ENCODE measurements around the gene RUNX1. TPM values are rescaled to one million over a fixed set of nuclear protein-coding genes. Genes with fewer than 3 reads are reported as not detected.

Gene RUNX1
- total RNA-seq, 1 experiment from 2014 or later = 95.4 TPM

DNA sequence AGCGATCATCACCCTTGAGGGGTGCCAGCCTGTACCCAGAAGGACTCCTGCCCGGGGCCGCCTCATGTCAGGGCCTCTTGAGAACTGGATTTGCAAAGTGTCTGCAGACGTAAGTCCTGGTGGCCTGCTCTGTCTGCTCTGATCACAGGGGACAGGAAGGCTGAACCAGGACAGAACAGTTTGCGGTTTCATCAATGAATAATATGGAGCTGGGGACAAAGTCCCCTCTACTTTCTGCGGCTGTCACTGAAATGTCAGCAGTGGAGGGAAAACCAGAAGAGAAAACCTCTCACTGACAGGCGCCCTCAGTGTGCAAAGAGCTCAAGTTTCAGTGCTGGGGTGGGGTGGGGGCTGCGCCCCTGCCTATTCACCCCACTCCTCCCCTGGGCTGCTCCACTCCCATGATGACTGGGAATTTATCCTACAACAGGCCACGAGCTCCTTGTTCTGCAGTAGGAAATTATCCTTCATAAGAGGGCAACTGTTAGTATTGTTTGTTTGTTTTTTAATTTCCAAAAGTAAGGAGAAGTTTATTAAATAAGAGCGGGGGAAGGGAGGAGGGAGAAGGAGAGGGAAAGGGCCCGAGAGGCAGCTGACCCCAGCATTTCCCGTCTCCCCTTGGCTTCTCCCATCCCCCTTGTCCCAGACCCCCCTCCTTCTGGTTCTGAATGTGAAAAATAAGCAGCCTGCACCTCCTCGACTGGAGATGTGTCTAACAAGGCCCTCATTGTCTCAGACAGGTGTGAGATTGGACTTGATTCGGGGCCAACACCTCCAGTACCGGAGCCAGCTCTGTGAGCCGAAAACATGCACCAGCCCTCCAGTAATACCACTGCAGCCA lies 231.1 kb downstream of the RUNX1 start:
- intact Hi-C loops (cut with micrococcal nuclease; ENCODE audit: unreplicated experiment) = no loop called here
- H3K4me3 Mint-ChIP-seq (ENCODE audit: low read depth, unreplicated experiment) = no peak overlapping the region
- no peak overlapping the region for H3K27ac Mint-ChIP-seq (ENCODE audit: unreplicated experiment)
- no peaks in the 10 kb centered on the region for H3K9me3 Mint-ChIP-seq (ENCODE audit: low read depth, unreplicated experiment)
- TF ChIP-seq, protein P1, sequence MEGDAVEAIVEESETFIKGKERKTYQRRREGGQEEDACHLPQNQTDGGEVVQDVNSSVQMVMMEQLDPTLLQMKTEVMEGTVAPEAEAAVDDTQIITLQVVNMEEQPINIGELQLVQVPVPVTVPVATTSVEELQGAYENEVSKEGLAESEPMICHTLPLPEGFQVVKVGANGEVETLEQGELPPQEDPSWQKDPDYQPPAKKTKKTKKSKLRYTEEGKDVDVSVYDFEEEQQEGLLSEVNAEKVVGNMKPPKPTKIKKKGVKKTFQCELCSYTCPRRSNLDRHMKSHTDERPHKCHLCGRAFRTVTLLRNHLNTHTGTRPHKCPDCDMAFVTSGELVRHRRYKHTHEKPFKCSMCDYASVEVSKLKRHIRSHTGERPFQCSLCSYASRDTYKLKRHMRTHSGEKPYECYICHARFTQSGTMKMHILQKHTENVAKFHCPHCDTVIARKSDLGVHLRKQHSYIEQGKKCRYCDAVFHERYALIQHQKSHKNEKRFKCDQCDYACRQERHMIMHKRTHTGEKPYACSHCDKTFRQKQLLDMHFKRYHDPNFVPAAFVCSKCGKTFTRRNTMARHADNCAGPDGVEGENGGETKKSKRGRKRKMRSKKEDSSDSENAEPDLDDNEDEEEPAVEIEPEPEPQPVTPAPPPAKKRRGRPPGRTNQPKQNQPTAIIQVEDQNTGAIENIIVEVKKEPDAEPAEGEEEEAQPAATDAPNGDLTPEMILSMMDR (IDR thresholded peaks at IDR 0.05; ENCODE audit: unreplicated experiment) = no peak
- peaks cover 63% of the 10 kb centered on the region for H3K36me3 Mint-ChIP-seq (ENCODE audit: insufficient read depth, unreplicated experiment)
- no peak for DNase-seq
- no TSS peak for BruUV-seq (replicated peaks)
- CTCF ChIA-PET = no interaction called here
- no peaks in the 10 kb centered on the region for H3K27me3 Mint-ChIP-seq (ENCODE audit: unreplicated experiment)
- H3K4me1 Mint-ChIP-seq (ENCODE audit: low read depth, unreplicated experiment) = peaks cover 15% of the 10 kb centered on the region

DNA sequence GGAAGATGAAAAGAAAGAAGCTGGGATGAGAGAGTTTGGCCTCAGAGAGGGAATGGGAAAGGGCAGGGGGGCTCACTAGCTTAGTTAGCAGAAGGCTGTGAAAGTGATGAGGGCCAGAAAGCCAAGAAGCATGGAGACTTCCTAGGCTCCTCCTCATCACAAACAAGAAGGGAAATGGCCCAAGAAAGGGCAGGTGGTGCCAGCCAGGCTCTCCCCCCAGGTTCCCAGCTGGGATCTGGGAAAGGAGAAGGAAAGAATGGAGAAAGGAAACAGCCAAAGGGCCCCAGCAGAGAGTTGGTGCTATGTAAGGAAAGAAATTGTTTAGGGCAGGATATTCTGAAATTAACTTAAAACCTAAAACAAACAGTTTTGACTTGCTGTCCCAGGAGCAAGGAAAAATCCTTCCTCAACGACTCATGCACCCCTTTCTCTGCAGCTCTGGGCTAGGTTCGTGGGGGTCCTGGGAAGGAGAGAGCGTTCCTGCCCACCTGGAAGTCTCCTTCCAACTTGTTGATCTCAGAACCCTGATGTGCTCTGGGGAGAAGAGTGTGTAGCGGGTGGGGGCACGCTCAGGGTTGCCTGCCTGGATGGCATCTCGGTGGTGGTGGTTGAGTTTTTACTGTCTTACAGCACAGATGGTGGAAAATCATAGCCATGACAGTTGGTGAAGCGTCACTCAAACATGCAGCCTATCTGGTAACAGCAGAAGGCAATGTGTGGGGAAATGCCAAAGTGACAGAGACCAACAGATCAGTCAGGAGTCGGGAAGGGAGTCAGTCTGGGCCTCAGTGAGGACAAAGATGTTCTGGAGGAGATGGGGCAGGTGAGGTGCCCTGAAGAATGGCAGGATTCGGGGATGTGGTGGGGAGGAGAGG lies 233.0 kb downstream of the RUNX1 start:
- Mint-ChIP-seq H3K27ac (ENCODE audit: unreplicated experiment) (peak overlapping the region; percentile 53), H3K36me3 (ENCODE audit: insufficient read depth, unreplicated experiment) (peaks cover 58% of the 10 kb centered on the region), H3K27me3 (ENCODE audit: unreplicated experiment) (no peaks in the 10 kb centered on the region), H3K4me1 (ENCODE audit: low read depth, unreplicated experiment) (peaks cover 28% of the 10 kb centered on the region), H3K4me3 (ENCODE audit: low read depth, unreplicated experiment) (no peak overlapping the region), H3K9me3 (ENCODE audit: low read depth, unreplicated experiment) (no peaks in the 10 kb centered on the region)
- no TSS peak for BruUV-seq (replicated peaks)
- no peak for DNase-seq
- CTCF ChIA-PET = no interaction called here
- TF ChIP-seq, protein P1 (IDR thresholded peaks at IDR 0.05; ENCODE audit: unreplicated experiment) = no peak
- intact Hi-C loops (cut with micrococcal nuclease; ENCODE audit: unreplicated experiment) = no loop called here

DNA sequence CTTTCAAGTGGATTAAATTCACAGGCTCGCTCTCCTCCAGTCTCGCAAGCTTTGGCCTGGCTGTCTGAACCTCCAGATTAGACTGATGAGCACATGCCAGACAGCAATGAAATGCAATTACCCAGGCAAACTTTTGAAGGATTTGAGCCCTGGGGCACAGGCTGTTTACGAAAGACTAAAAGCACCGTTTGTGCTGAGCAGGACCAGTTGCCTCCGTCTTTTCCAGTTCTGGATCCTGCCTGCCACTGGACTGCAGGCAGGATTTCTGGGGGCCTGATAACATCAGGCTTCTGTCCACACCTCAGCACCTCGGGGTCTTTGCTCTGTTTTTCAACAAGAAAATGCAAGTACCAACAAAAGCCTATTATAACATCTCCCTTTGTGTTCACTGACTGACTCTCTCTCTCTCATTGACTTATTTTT lies 234.6 kb downstream of the RUNX1 start:
- no TSS peak for BruUV-seq (replicated peaks)
- no peaks in the 10 kb centered on the region for H3K27me3 Mint-ChIP-seq (ENCODE audit: unreplicated experiment)
- no peak for DNase-seq
- peaks cover 30% of the 10 kb centered on the region for H3K4me1 Mint-ChIP-seq (ENCODE audit: low read depth, unreplicated experiment)
- CTCF ChIA-PET = no interaction called here
- TF ChIP-seq, protein P1 (IDR thresholded peaks at IDR 0.05; ENCODE audit: unreplicated experiment) = no peak
- H3K36me3 Mint-ChIP-seq (ENCODE audit: insufficient read depth, unreplicated experiment) = peaks cover 53% of the 10 kb centered on the region
- no peak overlapping the region for H3K4me3 Mint-ChIP-seq (ENCODE audit: low read depth, unreplicated experiment)
- intact Hi-C loops (cut with micrococcal nuclease; ENCODE audit: unreplicated experiment) = no loop called here
- no peaks in the 10 kb centered on the region for H3K9me3 Mint-ChIP-seq (ENCODE audit: low read depth, unreplicated experiment)
- H3K27ac Mint-ChIP-seq (ENCODE audit: unreplicated experiment) = peak overlapping the region; percentile 53

DNA sequence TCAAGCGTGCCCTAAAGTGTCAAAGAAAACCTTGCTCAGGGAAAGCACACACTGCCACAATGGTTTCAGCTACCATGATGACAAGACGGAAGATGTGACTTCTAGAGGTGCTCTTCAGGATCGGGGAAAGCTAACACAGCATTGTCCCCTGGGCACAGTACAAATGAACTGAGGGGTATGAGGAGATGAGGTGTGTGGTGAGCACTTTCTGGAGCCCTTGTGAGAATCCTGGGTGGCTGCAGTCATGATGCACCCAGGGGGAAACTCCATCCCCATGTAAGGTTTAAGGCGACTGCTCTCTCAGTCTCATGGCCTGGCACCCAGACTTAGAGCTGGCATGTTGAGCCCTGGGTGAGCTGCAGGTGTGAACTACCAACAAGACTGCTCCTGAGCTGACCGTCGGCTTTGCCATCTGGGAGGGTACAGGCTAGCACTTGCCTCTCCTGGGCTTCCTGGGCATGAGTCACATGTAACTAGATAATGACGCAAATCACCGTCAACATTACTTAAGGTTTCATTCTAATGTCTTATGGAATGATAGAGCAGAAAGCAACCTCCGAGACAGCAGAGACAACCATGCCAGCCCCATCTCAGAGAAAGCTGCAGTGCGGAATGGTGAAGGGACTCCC lies 235.7 kb downstream of the RUNX1 start:
- no peak overlapping the region for H3K4me3 Mint-ChIP-seq (ENCODE audit: low read depth, unreplicated experiment)
- H3K27ac Mint-ChIP-seq (ENCODE audit: unreplicated experiment) = no peak overlapping the region
- intact Hi-C loops (cut with micrococcal nuclease; ENCODE audit: unreplicated experiment) = no loop called here
- peaks cover 41% of the 10 kb centered on the region for H3K4me1 Mint-ChIP-seq (ENCODE audit: low read depth, unreplicated experiment)
- BruUV-seq (replicated peaks) = no TSS peak
- TF ChIP-seq, protein P1 (IDR thresholded peaks at IDR 0.05; ENCODE audit: unreplicated experiment) = no peak
- no peaks in the 10 kb centered on the region for H3K9me3 Mint-ChIP-seq (ENCODE audit: low read depth, unreplicated experiment)
- DNase-seq = no peak
- H3K27me3 Mint-ChIP-seq (ENCODE audit: unreplicated experiment) = no peaks in the 10 kb centered on the region
- H3K36me3 Mint-ChIP-seq (ENCODE audit: insufficient read depth, unreplicated experiment) = peaks cover 53% of the 10 kb centered on the region
- CTCF ChIA-PET = interaction anchor here (0.6 kb wide), 1 partner anchor 234 kb away, joined by 3 read pairs; no protein-coding TSS in a partner anchor
